ENCODE results near the gene PTCHD4.

DNA sequence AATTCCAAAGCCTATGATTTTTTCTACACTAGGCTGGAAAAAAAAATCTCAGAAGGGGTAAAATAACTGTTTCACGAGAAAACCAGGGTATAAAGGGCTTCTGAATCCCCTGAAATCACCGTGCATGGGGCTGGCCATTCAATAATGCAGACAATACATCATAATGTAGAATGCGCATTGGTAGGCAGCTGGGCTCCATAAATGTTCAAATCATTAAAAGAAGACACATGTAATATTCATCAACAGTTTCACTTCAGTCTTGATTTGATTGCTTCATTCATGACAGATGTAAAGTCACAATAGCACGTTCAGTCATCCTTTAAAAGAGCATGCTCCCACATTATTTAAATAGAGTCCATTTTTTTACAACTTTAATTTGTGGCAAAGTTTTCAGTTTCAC, 20.5 kb downstream of the PTCHD4 start:
- TF ChIP-seq, protein P1, sequence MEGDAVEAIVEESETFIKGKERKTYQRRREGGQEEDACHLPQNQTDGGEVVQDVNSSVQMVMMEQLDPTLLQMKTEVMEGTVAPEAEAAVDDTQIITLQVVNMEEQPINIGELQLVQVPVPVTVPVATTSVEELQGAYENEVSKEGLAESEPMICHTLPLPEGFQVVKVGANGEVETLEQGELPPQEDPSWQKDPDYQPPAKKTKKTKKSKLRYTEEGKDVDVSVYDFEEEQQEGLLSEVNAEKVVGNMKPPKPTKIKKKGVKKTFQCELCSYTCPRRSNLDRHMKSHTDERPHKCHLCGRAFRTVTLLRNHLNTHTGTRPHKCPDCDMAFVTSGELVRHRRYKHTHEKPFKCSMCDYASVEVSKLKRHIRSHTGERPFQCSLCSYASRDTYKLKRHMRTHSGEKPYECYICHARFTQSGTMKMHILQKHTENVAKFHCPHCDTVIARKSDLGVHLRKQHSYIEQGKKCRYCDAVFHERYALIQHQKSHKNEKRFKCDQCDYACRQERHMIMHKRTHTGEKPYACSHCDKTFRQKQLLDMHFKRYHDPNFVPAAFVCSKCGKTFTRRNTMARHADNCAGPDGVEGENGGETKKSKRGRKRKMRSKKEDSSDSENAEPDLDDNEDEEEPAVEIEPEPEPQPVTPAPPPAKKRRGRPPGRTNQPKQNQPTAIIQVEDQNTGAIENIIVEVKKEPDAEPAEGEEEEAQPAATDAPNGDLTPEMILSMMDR (IDR thresholded peaks at IDR 0.05; ENCODE audit: insufficient read depth, low read depth, low read length): no peak
- no peak for TF ChIP-seq EZH2 (IDR thresholded peaks at IDR 0.05; ENCODE audit: insufficient read depth, low read length)
